GM19043 (cell line): ENCODE data around the gene MAGI1.
"Not testable (repeated sequence)": the region's sequence is repeated elsewhere in the genome, so short reads cannot be mapped to it uniquely, and the experiment has no call there.

Source experiments
- ATAC-seq: cut with Tn5 transposase; IDR thresholded peaks from one replicate; pipeline ENCODE4 v1.9.1; 2021; ENCODE audit warnings: low read depth; ENCODE audit not compliant: unreplicated experiment

Gene MAGI1

GRCh38 chr3:65732051-65732935 is 306.4 kb downstream of the MAGI1 start:
- peak; percentile 95 for ATAC-seq

GRCh38 chr3:65730449-65730848 is 308.3 kb downstream of the MAGI1 start:
- no peak for ATAC-seq

- no peak for ATAC-seq
Observed at GRCh38 chr3:65729973-65730372, 308.7 kb downstream of the MAGI1 start.

GRCh38 chr3:65729555-65729954 is 309.2 kb downstream of the MAGI1 start:
- no peak for ATAC-seq

GRCh38 chr3:65728138-65728537 is 310.6 kb downstream of the MAGI1 start:
- no peak for ATAC-seq

GRCh38 chr3:65723985-65724384 is 314.7 kb downstream of the MAGI1 start:
- ATAC-seq, result no peak

- no peak for ATAC-seq
Observed at GRCh38 chr3:65723011-65723410, 315.7 kb downstream of the MAGI1 start.

GRCh38 chr3:65720989-65721737 is 317.6 kb downstream of the MAGI1 start:
- no peak for ATAC-seq

- ATAC-seq, result not testable (repeated sequence)
Observed at GRCh38 chr3:65719639-65720038, 319.1 kb downstream of the MAGI1 start.

GRCh38 chr3:65717676-65718346 is 320.9 kb downstream of the MAGI1 start:
- ATAC-seq, result no peak

- no peak for ATAC-seq
Observed at GRCh38 chr3:65716071-65716751, 322.5 kb downstream of the MAGI1 start.

- ATAC-seq, result no peak
Observed at GRCh38 chr3:65714134-65714533, 324.6 kb downstream of the MAGI1 start.

- ATAC-seq, result no peak
Observed at GRCh38 chr3:65713016-65713415, 325.7 kb downstream of the MAGI1 start.

- ATAC-seq, result no peak
Observed at GRCh38 chr3:65712140-65712539, 326.6 kb downstream of the MAGI1 start.

- ATAC-seq, result no peak
Observed at GRCh38 chr3:65706776-65707568, 331.7 kb downstream of the MAGI1 start.

- ATAC-seq, result no peak
Observed at GRCh38 chr3:65706301-65706700, 332.4 kb downstream of the MAGI1 start.

GRCh38 chr3:65703820-65704219 is 334.9 kb downstream of the MAGI1 start:
- no peak for ATAC-seq

GRCh38 chr3:65703026-65703425 is 335.7 kb downstream of the MAGI1 start:
- no peak for ATAC-seq

- ATAC-seq, result no peak
Observed at GRCh38 chr3:65702202-65702601, 336.5 kb downstream of the MAGI1 start.

- no peak for ATAC-seq
Observed at GRCh38 chr3:65701516-65701915, 337.2 kb downstream of the MAGI1 start.
